ENCODE measurements around the gene LINS1. TPM values are rescaled to one million over a fixed set of nuclear protein-coding genes. Genes with fewer than 3 reads are reported as not detected.
"Not testable (repeated sequence)": the region's sequence is repeated elsewhere in the genome, so short reads cannot be mapped to it uniquely, and the experiment has no call there.

LINS1 gene
- total RNA-seq, 1 experiment from 2014 or later, result 17.3 TPM

DNA sequence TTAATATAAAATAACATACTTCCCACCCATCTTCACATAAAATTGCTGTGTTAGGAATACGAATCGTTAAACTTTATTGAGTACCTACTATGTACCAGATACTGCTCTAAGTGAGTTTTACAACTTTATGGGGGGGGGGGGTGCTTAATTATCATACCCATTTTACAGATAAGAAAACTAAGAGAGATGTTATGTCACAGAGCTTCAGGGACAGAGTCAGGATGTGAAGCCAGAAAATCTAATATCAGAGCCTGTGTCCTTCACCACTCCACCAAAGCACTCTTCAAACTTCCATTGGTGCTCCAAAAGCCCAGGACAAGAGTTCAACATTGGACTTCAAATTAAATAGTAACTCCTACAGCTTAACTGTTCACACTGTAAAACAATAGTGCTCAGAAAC lies 8.6 kb downstream of the LINS1 start:
- ChIA-PET POLR2A (ENCODE audit: low non-redundant PET) (no interaction called here), CTCF (no interaction called here)
- TF ChIP-seq, protein P1, sequence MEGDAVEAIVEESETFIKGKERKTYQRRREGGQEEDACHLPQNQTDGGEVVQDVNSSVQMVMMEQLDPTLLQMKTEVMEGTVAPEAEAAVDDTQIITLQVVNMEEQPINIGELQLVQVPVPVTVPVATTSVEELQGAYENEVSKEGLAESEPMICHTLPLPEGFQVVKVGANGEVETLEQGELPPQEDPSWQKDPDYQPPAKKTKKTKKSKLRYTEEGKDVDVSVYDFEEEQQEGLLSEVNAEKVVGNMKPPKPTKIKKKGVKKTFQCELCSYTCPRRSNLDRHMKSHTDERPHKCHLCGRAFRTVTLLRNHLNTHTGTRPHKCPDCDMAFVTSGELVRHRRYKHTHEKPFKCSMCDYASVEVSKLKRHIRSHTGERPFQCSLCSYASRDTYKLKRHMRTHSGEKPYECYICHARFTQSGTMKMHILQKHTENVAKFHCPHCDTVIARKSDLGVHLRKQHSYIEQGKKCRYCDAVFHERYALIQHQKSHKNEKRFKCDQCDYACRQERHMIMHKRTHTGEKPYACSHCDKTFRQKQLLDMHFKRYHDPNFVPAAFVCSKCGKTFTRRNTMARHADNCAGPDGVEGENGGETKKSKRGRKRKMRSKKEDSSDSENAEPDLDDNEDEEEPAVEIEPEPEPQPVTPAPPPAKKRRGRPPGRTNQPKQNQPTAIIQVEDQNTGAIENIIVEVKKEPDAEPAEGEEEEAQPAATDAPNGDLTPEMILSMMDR (conservative IDR thresholded peaks at IDR 0.05; ENCODE audit: low read depth, low read length), result no peak
- TF ChIP-seq EZH2 (IDR thresholded peaks at IDR 0.05; ENCODE audit: borderline replicate concordance, low read depth, low read length, poor library complexity, severe bottlenecking), result no peak
- DNase-seq (ENCODE audit: low spot score), result no peak
- Histone ChIP-seq H3K9me3 (ENCODE audit: low read depth, low read length, poor library complexity, severe bottlenecking) (peaks cover 22% of the 10 kb centered on the region), H3K36me3 (ENCODE audit: insufficient read depth, low read length, poor library complexity, severe bottlenecking) (no peaks in the 10 kb centered on the region), H3K27me3 (replicated peaks; ENCODE audit: insufficient read depth, low read depth, low read length, poor library complexity) (no peaks in the 10 kb centered on the region), H3K4me1 (ENCODE audit: insufficient read depth, low read length, poor library complexity, severe bottlenecking) (no peaks in the 10 kb centered on the region), H3K27ac (ENCODE audit: low read depth, low read length, poor library complexity, severe bottlenecking) (no peak overlapping the region), H3K4me3 (ENCODE audit: low read depth, low read length, poor library complexity, severe bottlenecking) (no peak overlapping the region)
- BruUV-seq (replicated peaks), result no TSS peak
- intact Hi-C loops (cut with micrococcal nuclease; ENCODE audit: unreplicated experiment), result no loop called here

DNA sequence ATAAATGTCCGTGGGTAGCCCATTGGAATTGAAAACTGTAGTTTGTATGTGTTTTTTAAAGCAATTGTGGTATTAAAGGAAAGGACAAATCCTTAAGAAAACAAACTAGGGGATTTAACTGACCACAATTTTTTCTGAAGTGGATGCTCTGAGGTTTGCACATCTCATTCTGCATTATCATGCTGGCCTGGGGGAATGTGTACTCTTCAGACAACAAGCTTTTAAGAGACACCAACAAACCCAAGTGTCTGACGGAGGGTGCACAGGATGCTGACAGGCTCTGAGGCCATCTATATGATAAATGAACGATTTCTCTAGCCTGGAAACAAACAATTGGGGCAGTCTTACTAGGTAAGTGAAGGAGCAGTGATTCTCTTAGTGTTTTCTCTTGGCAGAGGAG lies 9.1 kb downstream of the LINS1 start:
- BruUV-seq (replicated peaks), result no TSS peak
- Histone ChIP-seq H3K36me3 (ENCODE audit: insufficient read depth, low read length, poor library complexity, severe bottlenecking) (no peaks in the 10 kb centered on the region), H3K4me3 (ENCODE audit: low read depth, low read length, poor library complexity, severe bottlenecking) (no peak overlapping the region), H3K4me1 (ENCODE audit: insufficient read depth, low read length, poor library complexity, severe bottlenecking) (no peaks in the 10 kb centered on the region), H3K27ac (ENCODE audit: low read depth, low read length, poor library complexity, severe bottlenecking) (no peak overlapping the region), H3K27me3 (replicated peaks; ENCODE audit: insufficient read depth, low read depth, low read length, poor library complexity) (no peaks in the 10 kb centered on the region), H3K9me3 (ENCODE audit: low read depth, low read length, poor library complexity, severe bottlenecking) (peaks cover 27% of the 10 kb centered on the region)
- DNase-seq (ENCODE audit: low spot score), result no peak
- CTCF ChIA-PET, result no interaction called here
- TF ChIP-seq EZH2 (IDR thresholded peaks at IDR 0.05; ENCODE audit: borderline replicate concordance, low read depth, low read length, poor library complexity, severe bottlenecking), result no peak
- TF ChIP-seq, protein P1 (conservative IDR thresholded peaks at IDR 0.05; ENCODE audit: low read depth, low read length), result no peak
- POLR2A ChIA-PET (ENCODE audit: low non-redundant PET), result no interaction called here
- intact Hi-C loops (cut with micrococcal nuclease; ENCODE audit: unreplicated experiment), result no loop called here

DNA sequence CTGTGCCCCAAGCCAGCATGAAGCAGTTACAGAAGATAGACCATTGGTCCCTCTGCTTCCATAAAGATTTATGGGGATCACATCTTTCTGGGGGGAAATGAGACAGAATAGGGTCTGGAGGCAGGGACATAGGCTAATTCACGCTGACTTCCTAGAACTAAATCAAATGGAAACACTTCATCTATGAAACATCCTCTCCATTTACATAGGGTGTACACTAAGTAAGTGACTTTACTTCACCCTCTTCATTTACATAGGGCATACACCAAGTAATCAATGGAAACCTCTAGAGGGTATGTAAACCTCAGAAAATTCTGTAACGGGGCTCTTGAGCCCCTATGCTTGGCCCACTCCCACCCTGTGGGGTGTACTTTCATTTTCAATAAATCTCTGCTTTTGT lies 10.1 kb downstream of the LINS1 start:
- BruUV-seq (replicated peaks), result no TSS peak
- H3K27me3 ChIP-seq (replicated peaks; ENCODE audit: insufficient read depth, low read depth, low read length, poor library complexity), result no peaks in the 10 kb centered on the region
- TF ChIP-seq, protein P1 (conservative IDR thresholded peaks at IDR 0.05; ENCODE audit: low read depth, low read length), result no peak
- no peak overlapping the region for H3K4me3 ChIP-seq (ENCODE audit: low read depth, low read length, poor library complexity, severe bottlenecking)
- H3K36me3 ChIP-seq (ENCODE audit: insufficient read depth, low read length, poor library complexity, severe bottlenecking), result no peaks in the 10 kb centered on the region
- CTCF ChIA-PET, result no interaction called here
- H3K4me1 ChIP-seq (ENCODE audit: insufficient read depth, low read length, poor library complexity, severe bottlenecking), result no peaks in the 10 kb centered on the region
- intact Hi-C loops (cut with micrococcal nuclease; ENCODE audit: unreplicated experiment), result no loop called here
- no peak overlapping the region for H3K27ac ChIP-seq (ENCODE audit: low read depth, low read length, poor library complexity, severe bottlenecking)
- no peak for DNase-seq (ENCODE audit: low spot score)
- peaks cover 35% of the 10 kb centered on the region for H3K9me3 ChIP-seq (ENCODE audit: low read depth, low read length, poor library complexity, severe bottlenecking)
- POLR2A ChIA-PET (ENCODE audit: low non-redundant PET), result no interaction called here

DNA sequence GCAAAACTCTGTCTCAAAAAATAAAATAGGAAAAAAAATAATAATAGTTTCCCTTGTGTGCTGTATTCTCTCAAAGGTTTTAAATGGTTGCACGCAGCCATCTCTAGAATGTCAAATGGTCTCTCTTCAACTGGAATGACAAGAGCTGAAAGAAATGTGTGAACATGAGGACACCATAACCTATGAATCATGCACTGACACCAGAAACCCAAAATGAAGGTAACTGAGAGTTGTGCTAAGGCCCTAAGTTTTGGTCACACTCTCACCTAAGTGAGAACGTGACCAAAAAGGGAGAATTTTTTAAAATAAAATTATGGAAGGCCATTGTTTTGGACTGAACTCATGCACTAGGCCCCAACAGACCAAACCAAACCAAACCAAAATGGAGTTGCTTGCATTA lies 10.8 kb downstream of the LINS1 start:
- DNase-seq (ENCODE audit: low spot score); H3K27ac ChIP-seq (ENCODE audit: low read depth, low read length, poor library complexity, severe bottlenecking); BruUV-seq (replicated peaks); H3K4me3 ChIP-seq (ENCODE audit: low read depth, low read length, poor library complexity, severe bottlenecking); H3K36me3 ChIP-seq (ENCODE audit: insufficient read depth, low read length, poor library complexity, severe bottlenecking); H3K27me3 ChIP-seq (replicated peaks; ENCODE audit: insufficient read depth, low read depth, low read length, poor library complexity); intact Hi-C loops (cut with micrococcal nuclease; ENCODE audit: unreplicated experiment); CTCF ChIA-PET; H3K4me1 ChIP-seq (ENCODE audit: insufficient read depth, low read length, poor library complexity, severe bottlenecking); POLR2A ChIA-PET (ENCODE audit: low non-redundant PET): not testable (repeated sequence)
- H3K9me3 ChIP-seq (ENCODE audit: low read depth, low read length, poor library complexity, severe bottlenecking), result peaks cover 36% of the 10 kb centered on the region
